Endodermal cell (in vitro differentiated cells): ENCODE results near the gene TUBGCP6. TPM values are rescaled to one million over a fixed set of nuclear protein-coding genes. Genes with fewer than 3 reads are reported as not detected.
A peak's percentile ranks its signal among the peaks of the same experiment; 100 is the strongest.

ENCODE experiments used
- DNase-seq: peaks from one replicate; pipeline ENCODE4 v3.0.0-alpha.2; 2017
- H3K27ac ChIP-seq: 2 replicates; pipeline ENCODE4 v1.5.1; 2013; ENCODE audit warnings: mild to moderate bottlenecking, low read depth, low read length, moderate library complexity
- H3K27me3 ChIP-seq: 2 replicates; pipeline ENCODE4 v1.6.1; 2013; ENCODE audit warnings: mild to moderate bottlenecking, low read length, moderate library complexity; ENCODE audit not compliant: insufficient read depth, control insufficient read depth, poor library complexity, severe bottlenecking
- H3K36me3 ChIP-seq: 2 replicates; pipeline ENCODE4 v1.7.0; 2013; ENCODE audit warnings: mild to moderate bottlenecking, low read length, moderate library complexity; ENCODE audit not compliant: control insufficient read depth, insufficient read depth
- H3K4me1 ChIP-seq: one replicate; pipeline ENCODE4 v1.7.0; 2013; ENCODE audit warnings: low read length; ENCODE audit not compliant: control insufficient read depth, insufficient read depth
- H3K4me3 ChIP-seq: 2 replicates; pipeline ENCODE4 v1.5.1; 2013; ENCODE audit warnings: mild to moderate bottlenecking, low read length, moderate library complexity
- H3K9ac ChIP-seq: 2 replicates; pipeline ENCODE4 v1.6.1; 2013; ENCODE audit warnings: mild to moderate bottlenecking, low read length, moderate library complexity; ENCODE audit not compliant: poor library complexity, severe bottlenecking; ENCODE audit errors: extremely low read depth
- H3K9me3 ChIP-seq: 2 replicates; pipeline ENCODE4 v1.6.1; 2013; ENCODE audit warnings: mild to moderate bottlenecking, low read length, moderate library complexity; ENCODE audit not compliant: control insufficient read depth
- H3K27ac Mint-ChIP-seq: 2 replicates; pipeline ENCODE4 v1.8.0; 2020; ENCODE audit warnings: mixed read lengths
- H3K27me3 Mint-ChIP-seq: 2 replicates; pipeline ENCODE4 v1.8.0; 2021; ENCODE audit warnings: mild to moderate bottlenecking, mixed read lengths; ENCODE audit not compliant: insufficient read depth
- H3K36me3 Mint-ChIP-seq: 2 replicates; pipeline ENCODE4 v1.8.0; 2020; ENCODE audit warnings: low read depth, mixed read lengths
- H3K4me1 Mint-ChIP-seq: 2 replicates; pipeline ENCODE4 v1.8.0; 2020; ENCODE audit warnings: mixed read lengths
- H3K4me3 Mint-ChIP-seq: 2 replicates; pipeline ENCODE4 v1.8.0; 2020; ENCODE audit warnings: mild to moderate bottlenecking, moderate library complexity, mixed read lengths
- H3K9me3 Mint-ChIP-seq: 2 replicates; pipeline ENCODE4 v1.8.0; 2020; ENCODE audit warnings: mild to moderate bottlenecking, mixed read lengths
- CTCF ChIP-seq: fragments of 200-600 bp; sonication (generic); conservative IDR thresholded peaks from 2 replicates; pipeline ENCODE4 v1.5.0; 2021; ENCODE audit warnings: antibody characterized with exemption, mild to moderate bottlenecking
- WGBS, 2 experiments: methylation state at CpG; one replicate each; pipeline versions ENCODE4 v1.1.5 to v1.1.7; 2013; ENCODE audit warnings: missing lambda C conversion rate in 2 of 2, mixed read lengths in 1 of 2; ENCODE audit not compliant: insufficient coverage in 1 of 2, insufficient read length in 1 of 2; 5-methylcytosine and 5-hydroxymethylcytosine counted together
- long read RNA-seq, 4 experiments: library from polyadenylated mRNA in 2 of 4; library from RNA in 1 of 4; library from capped mRNA in 1 of 4; stranded (forward) in 3 of 4; unstranded in 1 of 4; transcript quantifications; one replicate each; pipeline ENCODE4 v2.0.0, GENCODE V29; 2020 to 2021; ENCODE audit warnings: inconsistent platforms in 1 of 4
- polyA plus RNA-seq, 2 experiments: library from polyadenylated mRNA; stranded (reverse); fragments of 50-300 nt; gene quantifications; one replicate each; pipeline ENCODE4 v1.2.3, GENCODE V29; 2013
- total RNA-seq, 2 donors: library from RNA; stranded (reverse); fragmentation: NEBNext Ultra II Directional in 1 of 2; extraction: Animal tissue kit (Norgen Biotek cat#: 25700) in 1 of 2; gene quantifications; 2 replicates in 1 of 2; 3 replicates in 1 of 2; pipeline ENCODE4 v1.2.1, GENCODE V29; 2021

The TUBGCP6 gene
- total RNA-seq, result 10 to 100 TPM; 43.7 to 46.0 TPM
- 39.7 TPM for polyA plus RNA-seq (2013, experiment 1 of 2)
- polyA plus RNA-seq (2013, experiment 2 of 2), result 35.7 TPM
- long read RNA-seq, experiment 1, partial matches to known transcripts, result 7 of 13 reads
- long read RNA-seq, experiment 1, other reads (novel, unspliced or antisense), result 6 of 13 reads
- long read RNA-seq, experiment 2, full-length matches to known transcripts, result 6 of 53 reads
- long read RNA-seq, experiment 2, partial matches to known transcripts, result 19 of 53 reads
- long read RNA-seq, experiment 2, other reads (novel, unspliced or antisense), result 28 of 53 reads
- long read RNA-seq, experiment 3, full-length matches to known transcripts, result 16 of 75 reads
- long read RNA-seq, experiment 3, partial matches to known transcripts, result 24 of 75 reads
- long read RNA-seq, experiment 3, other reads (novel, unspliced or antisense), result 35 of 75 reads
- long read RNA-seq, experiment 4, result 0 reads

DNA sequence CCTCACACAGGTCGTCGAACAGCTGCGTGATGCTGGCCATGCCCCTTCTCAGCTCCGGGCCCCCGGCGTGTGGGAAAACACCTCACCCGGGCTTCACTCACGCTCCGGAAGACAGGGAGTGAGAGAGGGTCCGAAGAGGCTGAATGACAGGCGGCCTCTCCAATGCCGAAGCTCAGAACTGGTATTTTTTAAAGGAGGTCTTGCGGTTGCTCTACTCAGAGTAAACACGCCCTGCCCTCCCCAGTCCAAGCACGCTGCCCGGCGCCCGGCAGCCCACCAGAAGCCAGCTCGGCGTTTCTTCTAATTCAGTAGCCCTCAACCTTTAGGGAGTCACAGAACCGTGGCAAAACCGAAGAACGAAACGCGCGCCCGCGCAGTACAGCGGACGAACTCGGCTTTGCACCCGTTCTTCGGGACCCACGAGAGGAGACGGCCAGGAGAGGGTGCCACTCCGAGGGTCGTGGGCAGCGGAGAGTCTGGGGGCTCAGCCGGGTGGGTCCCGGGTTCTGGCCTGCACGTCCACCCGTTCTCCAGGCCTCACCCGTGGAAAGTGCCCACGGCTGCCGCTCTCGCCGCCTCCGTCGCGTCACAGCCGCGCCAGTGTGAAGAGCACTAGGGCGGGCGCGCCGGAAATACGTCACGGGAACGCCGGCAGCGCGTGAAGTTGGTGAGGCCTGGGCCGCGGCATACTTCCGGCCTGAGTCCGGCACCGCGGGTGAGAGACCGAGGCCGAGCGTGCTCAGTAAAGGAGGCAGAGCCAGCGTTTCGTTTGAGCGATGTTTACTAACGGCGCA is at the start of gene TUBGCP6:
TSS of gene TUBGCP6 (minus strand) at position 604 of the 794 bp plus-strand sequence. CDS start at position 40, 564 bp downstream.
- H3K27ac ChIP-seq, result peak within 1 kb of the TSS; percentile 69
- peak within 1 kb of the TSS; percentile 97 for H3K27ac Mint-ChIP-seq

DNA sequence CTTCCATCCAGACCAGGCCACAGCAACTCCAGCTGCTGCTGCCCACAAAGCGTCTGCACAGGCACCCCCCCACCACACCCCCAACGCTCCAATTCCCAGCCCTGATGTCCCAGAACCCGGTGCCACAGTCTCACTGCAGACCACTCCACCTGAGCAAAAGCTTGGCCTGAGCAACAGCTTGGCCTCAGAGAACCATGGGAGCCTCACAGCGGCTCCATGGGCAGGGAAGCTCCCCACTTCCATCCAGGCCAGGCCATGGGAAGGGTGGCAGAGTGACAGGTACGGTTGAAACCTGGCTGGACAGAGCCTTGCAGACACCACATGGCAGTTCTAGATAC is 49.5 kb upstream of the TUBGCP6 start:
- Histone ChIP-seq H3K9ac (no peak overlapping the region), H3K4me1 (peaks cover 15% of the 10 kb centered on the region), H3K9me3 (no peaks in the 10 kb centered on the region), H3K4me3 (no peak overlapping the region), H3K27ac (peak overlapping the region; percentile 10), H3K27me3 (no peaks in the 10 kb centered on the region), H3K36me3 (peaks cover 2% of the 10 kb centered on the region)
- H3K4me3 Mint-ChIP-seq, result no peak overlapping the region
- 71 to 90% methylated on average over 3 to 5 of the region's 5 CpGs for WGBS, 2 experiments
- H3K36me3 Mint-ChIP-seq, result peaks cover 2% of the 10 kb centered on the region
- peak overlapping the region; percentile 72 for H3K27ac Mint-ChIP-seq
- no peak for TF ChIP-seq CTCF
- DNase-seq, result no peak
- H3K27me3 Mint-ChIP-seq, result no peaks in the 10 kb centered on the region
- peaks cover 8% of the 10 kb centered on the region for H3K4me1 Mint-ChIP-seq
- no peaks in the 10 kb centered on the region for H3K9me3 Mint-ChIP-seq

More for the DNA sequence above, at the start of gene TUBGCP6:
- peak within 1 kb of the TSS; percentile 91 for H3K4me3 ChIP-seq
- WGBS, 2 experiments, result 0 to 1% methylated on average over 61 to 76 of the region's 76 CpGs
- peaks cover 25% of the 10 kb centered on the region for H3K36me3 ChIP-seq
- peak within 1 kb of the TSS; percentile 90 for H3K4me3 Mint-ChIP-seq
- H3K9me3 Mint-ChIP-seq, result no peaks in the 10 kb centered on the region
- DNase-seq, result peak; percentile 96
- H3K27me3 ChIP-seq, result no peaks in the 10 kb centered on the region
- peaks cover 3% of the 10 kb centered on the region for H3K4me1 ChIP-seq
- peaks cover 17% of the 10 kb centered on the region for H3K36me3 Mint-ChIP-seq
- H3K9me3 ChIP-seq, result no peaks in the 10 kb centered on the region
- peak; percentile 63 for TF ChIP-seq CTCF
- H3K9ac ChIP-seq, result peak within 1 kb of the TSS; percentile 88
- H3K27me3 Mint-ChIP-seq, result no peaks in the 10 kb centered on the region
- peaks cover 20% of the 10 kb centered on the region for H3K4me1 Mint-ChIP-seq

DNA sequence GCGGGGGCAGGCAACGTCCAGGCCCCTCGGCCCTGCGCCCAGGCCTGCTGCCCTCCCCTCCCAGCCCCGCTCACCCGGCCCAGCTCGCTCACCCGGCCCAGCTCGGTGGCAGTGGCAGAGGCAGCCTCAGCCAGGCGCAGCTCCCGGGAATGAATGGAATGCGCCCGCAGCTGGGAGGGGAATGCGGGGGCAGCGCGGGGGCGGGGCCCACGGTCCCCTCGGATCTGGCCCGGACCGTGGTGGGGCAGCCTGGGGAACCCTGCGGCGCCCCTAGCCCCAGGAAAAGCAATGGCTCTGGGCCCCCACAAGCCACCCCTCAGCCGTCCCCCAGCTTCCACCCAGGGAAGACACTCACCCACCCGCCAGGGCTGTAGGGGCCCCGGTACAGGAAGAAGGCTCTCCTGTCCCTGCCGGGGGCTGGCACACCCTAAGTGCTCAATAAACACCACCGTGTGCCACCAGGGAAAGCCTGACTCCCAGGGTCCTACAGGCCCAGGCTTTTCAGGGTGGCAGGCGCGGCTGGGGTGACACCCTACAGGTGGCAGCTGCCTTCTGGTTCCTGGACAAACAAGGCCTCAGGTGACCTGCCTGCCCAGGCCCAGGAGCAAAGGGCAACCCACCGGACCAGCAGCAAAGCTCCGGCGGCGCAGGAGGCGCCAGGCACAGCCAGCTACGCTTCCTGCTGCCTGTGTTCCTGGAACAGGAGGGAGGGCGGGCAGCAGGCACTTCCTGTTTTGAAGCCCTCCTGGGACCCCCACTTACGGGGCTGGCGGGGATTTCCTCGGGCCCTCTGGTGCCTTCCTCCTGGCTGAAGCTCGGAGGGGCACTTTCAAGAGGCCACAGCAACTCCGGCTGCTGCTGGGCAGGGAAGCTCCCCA is 48.9 kb upstream of the TUBGCP6 start:
- H3K27me3 Mint-ChIP-seq, result no peaks in the 10 kb centered on the region
- H3K36me3 Mint-ChIP-seq, result peaks cover 5% of the 10 kb centered on the region
- peaks cover 8% of the 10 kb centered on the region for H3K4me1 Mint-ChIP-seq
- no peak overlapping the region for H3K4me3 Mint-ChIP-seq
- H3K9ac ChIP-seq, result peak overlapping the region; percentile 69
- H3K27ac ChIP-seq, result peak overlapping the region; percentile 79
- H3K27ac Mint-ChIP-seq, result peak overlapping the region; percentile 72
- WGBS, 2 experiments, result 44 to 68% methylated on average over 16 to 42 of the region's 42 CpGs
- peak overlapping the region; percentile 66 for H3K4me3 ChIP-seq
- peak; percentile 95 for DNase-seq
- peaks cover 15% of the 10 kb centered on the region for H3K4me1 ChIP-seq
- H3K36me3 ChIP-seq, result peaks cover 6% of the 10 kb centered on the region
- no peaks in the 10 kb centered on the region for H3K9me3 ChIP-seq
- no peak for TF ChIP-seq CTCF
- H3K27me3 ChIP-seq, result no peaks in the 10 kb centered on the region
- H3K9me3 Mint-ChIP-seq, result no peaks in the 10 kb centered on the region
